IMR-90 (cell line): ENCODE data around the gene OSBPL9. TPM values are rescaled to one million over a fixed set of nuclear protein-coding genes. Genes with fewer than 3 reads are reported as not detected.

Experiments used
- ATAC-seq: fragments of 200-7000 bp; cut with Tn5 transposase; 2 replicates; pipeline ENCODE4 v1.9.1; 2020; ENCODE audit warnings: low read depth, mild to moderate bottlenecking, moderate library complexity
- BruUV-seq: library from RNA; stranded (reverse); fragments of 400-500 nt; replicated peaks from 2 replicates; lab custom pipeline; 2021; lab: Mats Ljungman, UMichigan
- CTCF ChIA-PET: fragments of 300-600 bp; formaldehyde crosslinking; extraction: SDS; loops from one replicate; lab custom pipeline; 2021; ENCODE audit warnings: antibody characterized with exemption; lab: Yijun Ruan, JAX
- POLR2A ChIA-PET: fragments of 300-600 bp; sonication (Branson Sonifier 250); formaldehyde crosslinking; loops from one replicate; lab custom pipeline; 2022; ENCODE audit warnings: antibody characterized with exemption; ENCODE audit not compliant: unreplicated experiment; lab: Charles Lee
- DNase-seq: peaks from one replicate; pipeline ENCODE4 v3.0.0; 2013
- H2AFZ ChIP-seq: replicated peaks from 2 replicates; pipeline ENCODE3; 2013; ENCODE audit warnings: low read length, mild to moderate bottlenecking; ENCODE audit not compliant: poor library complexity
- H2AK5ac ChIP-seq: 2 replicates; pipeline ENCODE4 v1.6.1; 2013; ENCODE audit warnings: low read depth, low read length, inconsistent platforms
- H2AK9ac ChIP-seq: replicated peaks from 2 replicates; pipeline ENCODE3; 2013; ENCODE audit warnings: mild to moderate bottlenecking, low read depth, low read length, moderate library complexity; ENCODE audit not compliant: poor library complexity
- H2BK120ac ChIP-seq: 2 replicates; pipeline ENCODE4 v1.6.1; 2013; ENCODE audit warnings: low read depth, low read length, inconsistent platforms
- H2BK15ac ChIP-seq: 3 replicates; pipeline ENCODE4 v1.6.1; 2013; ENCODE audit warnings: low read depth, low read length, inconsistent platforms
- H2BK20ac ChIP-seq: 2 replicates; pipeline ENCODE4 v1.6.1; 2013; ENCODE audit warnings: low read depth, mild to moderate bottlenecking, inconsistent platforms, low read length, moderate library complexity
- H2BK5ac ChIP-seq: 2 replicates; pipeline ENCODE4 v1.6.1; 2013; ENCODE audit warnings: mild to moderate bottlenecking, low read depth, low read length, inconsistent platforms; ENCODE audit not compliant: poor library complexity, severe bottlenecking
- H3K14ac ChIP-seq: replicated peaks from 2 replicates; pipeline ENCODE4 v1.6.1; 2013; ENCODE audit warnings: low read depth, low read length, inconsistent platforms
- H3K18ac ChIP-seq: 2 replicates; pipeline ENCODE4 v1.6.1; 2013; ENCODE audit warnings: low read depth, low read length, control low read depth
- H3K23ac ChIP-seq: 2 replicates; pipeline ENCODE4 v1.6.1; 2013; ENCODE audit warnings: low read depth, low read length, inconsistent platforms
- H3K27ac ChIP-seq: 2 replicates; pipeline ENCODE4 v1.5.1; 2013; ENCODE audit warnings: mild to moderate bottlenecking, control low read depth, low read length; ENCODE audit not compliant: insufficient read depth
- H3K27me3 ChIP-seq: 2 replicates; pipeline ENCODE4 v1.6.1; 2013; ENCODE audit warnings: low read length; ENCODE audit not compliant: control insufficient read depth, insufficient read depth
- H3K36me3 ChIP-seq: 2 replicates; pipeline ENCODE4 v1.6.1; 2013; ENCODE audit warnings: low read length, mixed read lengths; ENCODE audit not compliant: control insufficient read depth, insufficient read depth
- H3K4ac ChIP-seq: 2 replicates; pipeline ENCODE4 v1.6.1; 2013; ENCODE audit warnings: low read depth, low read length, inconsistent platforms
- H3K4me1 ChIP-seq: 2 replicates; pipeline ENCODE4 v1.6.1; 2013; ENCODE audit warnings: low read length, mixed read lengths; ENCODE audit not compliant: control insufficient read depth, insufficient read depth
- H3K4me2 ChIP-seq: 2 replicates; pipeline ENCODE4 v1.6.1; 2013; ENCODE audit warnings: low read depth, mild to moderate bottlenecking, control low read depth, low read length, moderate library complexity
- H3K4me3 ChIP-seq: 2 replicates; pipeline ENCODE4 v1.5.1; 2013; ENCODE audit warnings: low read depth, mild to moderate bottlenecking, control low read depth, low read length, moderate library complexity; ENCODE audit not compliant: insufficient read depth
- H3K56ac ChIP-seq: 2 replicates; pipeline ENCODE4 v1.6.1; 2013; ENCODE audit warnings: low read length, inconsistent platforms; ENCODE audit not compliant: insufficient read depth; ENCODE audit errors: extremely low read depth
- H3K79me1 ChIP-seq, 2 experiments: 2 replicates each; pipeline ENCODE4 v1.6.1; 2013; ENCODE audit warnings: low read length in 2 of 2, inconsistent platforms in 1 of 2, low read depth in 1 of 2
- H3K9ac ChIP-seq: 2 replicates; pipeline ENCODE4 v1.6.1; 2013; ENCODE audit warnings: low read depth, low read length, control low read depth
- H3K9me1 ChIP-seq: 2 replicates; pipeline ENCODE4 v1.6.1; 2013; ENCODE audit warnings: low read length, inconsistent platforms; ENCODE audit not compliant: insufficient read depth
- H3K9me3 ChIP-seq: 2 replicates; pipeline ENCODE4 v1.6.1; 2013; ENCODE audit warnings: low read length; ENCODE audit not compliant: control insufficient read depth, insufficient read depth
- H4K20me1 ChIP-seq: 2 replicates; pipeline ENCODE4 v1.6.1; 2013; ENCODE audit warnings: low read length, inconsistent platforms; ENCODE audit not compliant: insufficient read depth
- H4K5ac ChIP-seq: 2 replicates; pipeline ENCODE4 v1.6.1; 2013; ENCODE audit warnings: mild to moderate bottlenecking, low read depth, low read length, control low read depth
- H4K8ac ChIP-seq, 2 experiments: 2 replicates each; pipeline ENCODE4 v1.6.1; 2013; ENCODE audit warnings: low read depth in 2 of 2, low read length in 2 of 2, control low read depth in 1 of 2, inconsistent platforms in 1 of 2
- H4K91ac ChIP-seq: 2 replicates; pipeline ENCODE4 v1.6.1; 2013; ENCODE audit warnings: low read depth, low read length, inconsistent platforms; ENCODE audit not compliant: insufficient read depth
- BHLHE40 ChIP-seq: fragments of 150-350 bp; IDR thresholded peaks from 2 replicates; pipeline ENCODE4 v1.6.1; 2016; ENCODE audit warnings: mild to moderate bottlenecking, low read depth, low read length
- CEBPB ChIP-seq: IDR thresholded peaks from 2 replicates; pipeline ENCODE4 v1.6.1; 2012; ENCODE audit warnings: low read depth, low read length, improper control_type of control experiment
- CHD1 ChIP-seq: IDR thresholded peaks from 2 replicates; pipeline ENCODE4 v1.6.1; 2012; ENCODE audit warnings: low read depth, low read length, improper control_type of control experiment
- FOS ChIP-seq: fragments of 150-350 bp; IDR thresholded peaks from 2 replicates; pipeline ENCODE4 v1.6.1; 2016; ENCODE audit warnings: low read depth, low read length
- MAFK ChIP-seq: IDR thresholded peaks from 2 replicates; pipeline ENCODE4 v1.6.1; 2012; ENCODE audit warnings: low read depth, low read length, improper control_type of control experiment
- MAZ ChIP-seq: IDR thresholded peaks from 2 replicates; pipeline ENCODE4 v1.6.1; 2012; ENCODE audit warnings: low read depth, mild to moderate bottlenecking, low read length, improper control_type of control experiment, moderate library complexity, borderline replicate concordance
- NFE2L2 ChIP-seq: fragments of 150-350 bp; IDR thresholded peaks from 2 replicates; pipeline ENCODE4 v1.6.1; 2016; ENCODE audit warnings: low read depth, mild to moderate bottlenecking, low read length
- POLR2A ChIP-seq: IDR thresholded peaks from 2 replicates; pipeline ENCODE4 v1.6.1; 2012; ENCODE audit warnings: mild to moderate bottlenecking, low read depth, low read length
- RAD21 ChIP-seq: IDR thresholded peaks from 2 replicates; pipeline ENCODE4 v1.6.1; 2012; ENCODE audit warnings: low read length, improper control_type of control experiment
- RCOR1 ChIP-seq: IDR thresholded peaks from 2 replicates; pipeline ENCODE4 v1.6.1; 2012; ENCODE audit warnings: mild to moderate bottlenecking, low read length, improper control_type of control experiment; ENCODE audit not compliant: insufficient replicate concordance
- RFX5 ChIP-seq: IDR thresholded peaks from 2 replicates; pipeline ENCODE4 v1.8.0; 2012; ENCODE audit warnings: low read depth, mild to moderate bottlenecking, low read length, moderate library complexity
- SMC3 ChIP-seq: fragments of 150-350 bp; IDR thresholded peaks from 2 replicates; pipeline ENCODE4 v1.6.1; 2016; ENCODE audit warnings: low read depth, mild to moderate bottlenecking, antibody characterized with exemption, low read length, moderate library complexity
- WGBS, 2 experiments: methylation state at CpG; one replicate each; pipeline versions ENCODE4 v1.1.5 to v1.1.7; 2013; ENCODE audit warnings: missing lambda C conversion rate in 2 of 2; ENCODE audit not compliant: insufficient read length in 1 of 2; ENCODE audit errors: extremely low coverage in 2 of 2; 5-methylcytosine and 5-hydroxymethylcytosine counted together
- dilution Hi-C: fragments of 300-500 bp; cut with HindIII; formaldehyde crosslinking; loops from one replicate; pipeline ENCODE4 v1.14.3; 2018; ENCODE audit warnings: low sequenced_read_pairs; ENCODE audit not compliant: unreplicated experiment
- in situ Hi-C: fragments of 300-500 bp; cut with MboI; formaldehyde crosslinking; loops from 3 replicates; pipeline ENCODE4 v1.14.3; 2019; ENCODE audit warnings: low sequenced_read_pairs, inconsistent platforms, mixed read lengths
- intact Hi-C: fragments of 100-400 bp; cut with micrococcal nuclease; formaldehyde crosslinking; loops from 2 replicates; pipeline ENCODE4 v1.10.0; 2022
- polyA plus RNA-seq, 3 experiments: library from polyadenylated mRNA; depleted of rRNA; stranded (reverse); fragments of >200 nt; gene quantifications; 2 replicates each; pipeline ENCODE4 v1.2.3, GENCODE V29; 2012; ENCODE audit warnings: low replicate concordance in 1 of 3
- total RNA-seq: library from RNA; depleted of rRNA; stranded (reverse); fragments of >200 nt; gene quantifications from 2 replicates; pipeline ENCODE4 v1.2.3, GENCODE V29; 2012
- TF ChIP-seq, protein P1 (sequence below): fragments of 150-350 bp; IDR thresholded peaks from 2 replicates; pipeline ENCODE4 v1.6.1; 2016; ENCODE audit warnings: low read depth, mild to moderate bottlenecking, low read length, moderate library complexity, borderline replicate concordance
- TF ChIP-seq, protein P2 (sequence below): conservative IDR thresholded peaks from 2 replicates; pipeline ENCODE4 v1.5.1; 2012; ENCODE audit warnings: mild to moderate bottlenecking, low read depth, low read length, improper control_type of control experiment
- TF ChIP-seq, protein P3 (sequence below): fragments of 150-350 bp; IDR thresholded peaks from 2 replicates; pipeline ENCODE4 v1.6.1; 2017; ENCODE audit warnings: mild to moderate bottlenecking, antibody characterized with exemption, low read length, low read depth

Gene OSBPL9
- total and polyA plus RNA-seq, 2 of the 4 experiments (the other 2 are of a cell fraction), result 51.4 to 127 TPM

DNA sequence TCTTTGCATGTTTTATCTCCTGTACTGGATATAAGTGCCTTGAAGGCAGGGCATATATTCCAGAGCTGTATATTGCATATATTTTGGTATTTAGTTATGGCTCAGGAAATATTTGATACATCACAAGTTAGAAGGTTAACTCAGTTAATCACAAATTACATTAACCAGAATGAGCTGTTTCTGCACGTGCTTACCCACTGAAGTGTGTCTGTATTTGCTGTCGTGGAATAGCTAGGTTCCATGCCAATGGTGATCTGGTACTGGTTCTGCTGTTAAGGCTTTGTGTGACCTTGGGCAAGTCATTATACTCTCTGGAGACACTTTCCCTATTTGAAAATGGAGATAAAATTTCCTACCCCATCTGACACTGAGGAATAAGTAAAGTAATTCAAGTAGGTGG lies 50.7 kb downstream of the OSBPL9 start:
- H2AFZ ChIP-seq, result no peak overlapping the region
- POLR2A ChIA-PET, result no interaction called here
- intact Hi-C loops, result no loop called here

More for the DNA sequence above, 50.7 kb downstream of the OSBPL9 start:
- CTCF ChIA-PET, result interaction anchor here (0.6 kb wide), 1 partner anchor 17 kb away, joined by 3 read pairs; no protein-coding TSS in a partner anchor
- Histone ChIP-seq H3K4me1 (peaks cover 17% of the 10 kb centered on the region), H2BK5ac (no peak overlapping the region), H4K20me1 (no peaks in the 10 kb centered on the region; the same call in 1 of the 2 replicates), H3K23ac (no peak overlapping the region; the same call in 1 of the 2 replicates), H3K56ac (no peak overlapping the region), H3K4me3 (no peak overlapping the region), H3K9ac (no peak overlapping the region), H2BK20ac (no peak overlapping the region), H3K27me3 (no peaks in the 10 kb centered on the region), H3K9me3 (no peaks in the 10 kb centered on the region), H3K4me2 (no peak overlapping the region), H3K14ac (no peak overlapping the region), H3K79me1 (peaks cover 34 to 60% of the 10 kb centered on the region in 2 experiments), H2BK120ac (no peak overlapping the region), H3K27ac (no peak overlapping the region), H4K91ac (no peak overlapping the region), H3K18ac (no peak overlapping the region), H2AK5ac (peak overlapping the region; percentile 72; the same call in 1 of the 2 replicates), H2AK9ac (no peak overlapping the region), H4K5ac (no peak overlapping the region), H3K4ac (0 out of 2 replicates have a peak overlapping the region, but pooled peaks have one; percentile 33), H3K9me1 (peaks cover 17% of the 10 kb centered on the region), H4K8ac (no peak overlapping the region), H3K36me3 (no peaks in the 10 kb centered on the region), H2BK15ac (no peak overlapping the region; the same call in 2 of the 3 replicates)
- whole genome bisulfite sequencing, 2 experiments, result no CpG with 5 or more reads among the region's 2 CpGs
- ATAC-seq (no peak), DNase-seq (no peak)
- TF ChIP-seq, protein P1, sequence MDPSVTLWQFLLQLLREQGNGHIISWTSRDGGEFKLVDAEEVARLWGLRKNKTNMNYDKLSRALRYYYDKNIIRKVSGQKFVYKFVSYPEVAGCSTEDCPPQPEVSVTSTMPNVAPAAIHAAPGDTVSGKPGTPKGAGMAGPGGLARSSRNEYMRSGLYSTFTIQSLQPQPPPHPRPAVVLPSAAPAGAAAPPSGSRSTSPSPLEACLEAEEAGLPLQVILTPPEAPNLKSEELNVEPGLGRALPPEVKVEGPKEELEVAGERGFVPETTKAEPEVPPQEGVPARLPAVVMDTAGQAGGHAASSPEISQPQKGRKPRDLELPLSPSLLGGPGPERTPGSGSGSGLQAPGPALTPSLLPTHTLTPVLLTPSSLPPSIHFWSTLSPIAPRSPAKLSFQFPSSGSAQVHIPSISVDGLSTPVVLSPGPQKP, result no peak
- no peak for TF ChIP-seq RFX5
- TF ChIP-seq CEBPB, result no peak
- TF ChIP-seq POLR2A, result no peak
- no peak for TF ChIP-seq MAFK
- no peak for TF ChIP-seq SMC3
- no peak for TF ChIP-seq RCOR1
- no peak for TF ChIP-seq MAZ
- TF ChIP-seq NFE2L2, result no peak
- TF ChIP-seq, protein P2, sequence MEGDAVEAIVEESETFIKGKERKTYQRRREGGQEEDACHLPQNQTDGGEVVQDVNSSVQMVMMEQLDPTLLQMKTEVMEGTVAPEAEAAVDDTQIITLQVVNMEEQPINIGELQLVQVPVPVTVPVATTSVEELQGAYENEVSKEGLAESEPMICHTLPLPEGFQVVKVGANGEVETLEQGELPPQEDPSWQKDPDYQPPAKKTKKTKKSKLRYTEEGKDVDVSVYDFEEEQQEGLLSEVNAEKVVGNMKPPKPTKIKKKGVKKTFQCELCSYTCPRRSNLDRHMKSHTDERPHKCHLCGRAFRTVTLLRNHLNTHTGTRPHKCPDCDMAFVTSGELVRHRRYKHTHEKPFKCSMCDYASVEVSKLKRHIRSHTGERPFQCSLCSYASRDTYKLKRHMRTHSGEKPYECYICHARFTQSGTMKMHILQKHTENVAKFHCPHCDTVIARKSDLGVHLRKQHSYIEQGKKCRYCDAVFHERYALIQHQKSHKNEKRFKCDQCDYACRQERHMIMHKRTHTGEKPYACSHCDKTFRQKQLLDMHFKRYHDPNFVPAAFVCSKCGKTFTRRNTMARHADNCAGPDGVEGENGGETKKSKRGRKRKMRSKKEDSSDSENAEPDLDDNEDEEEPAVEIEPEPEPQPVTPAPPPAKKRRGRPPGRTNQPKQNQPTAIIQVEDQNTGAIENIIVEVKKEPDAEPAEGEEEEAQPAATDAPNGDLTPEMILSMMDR, result no peak
- TF ChIP-seq RAD21, result no peak
- no peak for TF ChIP-seq BHLHE40
- TF ChIP-seq, protein P3, sequence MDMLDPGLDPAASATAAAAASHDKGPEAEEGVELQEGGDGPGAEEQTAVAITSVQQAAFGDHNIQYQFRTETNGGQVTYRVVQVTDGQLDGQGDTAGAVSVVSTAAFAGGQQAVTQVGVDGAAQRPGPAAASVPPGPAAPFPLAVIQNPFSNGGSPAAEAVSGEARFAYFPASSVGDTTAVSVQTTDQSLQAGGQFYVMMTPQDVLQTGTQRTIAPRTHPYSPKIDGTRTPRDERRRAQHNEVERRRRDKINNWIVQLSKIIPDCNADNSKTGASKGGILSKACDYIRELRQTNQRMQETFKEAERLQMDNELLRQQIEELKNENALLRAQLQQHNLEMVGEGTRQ, result no peak
- no peak for TF ChIP-seq CHD1
- no peak for TF ChIP-seq FOS
- in situ Hi-C loops (no loop called here), dilution Hi-C loops (no loop called here)
- BruUV-seq, result no TSS peak
